Smooth muscle cell (in vitro differentiated cells): Measurements from ENCODE around the gene C1orf21. TPM values are rescaled to one million over a fixed set of nuclear protein-coding genes. Genes with fewer than 3 reads are reported as not detected.
"Not testable (repeated sequence)": the region's sequence is repeated elsewhere in the genome, so short reads cannot be mapped to it uniquely, and the experiment has no call there.

Source experiments
- DNase-seq: peaks from one replicate; lab custom pipeline; 2025; ENCODE audit not compliant: unreplicated experiment; lab: John Stamatoyannopoulos, UW
- H2AFZ ChIP-seq: fragments of 200-600 bp; sonication (generic); 2 replicates; pipeline ENCODE4 v1.6.0; 2016; ENCODE audit warnings: antibody characterized with exemption, low read depth, mild to moderate bottlenecking
- H3F3A ChIP-seq: fragments of 200-600 bp; sonication (generic); 2 replicates; pipeline ENCODE4 v1.6.0; 2017; ENCODE audit warnings: antibody characterized with exemption, low read depth
- H3K27ac ChIP-seq: fragments of 200-600 bp; sonication (generic); 2 replicates; pipeline ENCODE4 v1.5.1; 2016; ENCODE audit warnings: low read depth, mild to moderate bottlenecking
- H3K27me3 ChIP-seq: fragments of 200-600 bp; sonication (generic); 2 replicates; pipeline ENCODE4 v1.6.1; 2016; ENCODE audit warnings: low read depth, mild to moderate bottlenecking
- H3K36me3 ChIP-seq: fragments of 200-600 bp; sonication (generic); 2 replicates; pipeline ENCODE4 v1.5.1; 2016; ENCODE audit warnings: low read depth
- H3K4me1 ChIP-seq: fragments of 200-600 bp; sonication (generic); 2 replicates; pipeline ENCODE4 v1.5.1; 2016; ENCODE audit warnings: low read depth
- H3K4me2 ChIP-seq: fragments of 200-600 bp; sonication (generic); 2 replicates; pipeline ENCODE4 v1.6.0; 2016; ENCODE audit warnings: mild to moderate bottlenecking
- H3K4me3 ChIP-seq: fragments of 200-600 bp; sonication (generic); 2 replicates; pipeline ENCODE4 v1.5.1; 2016; ENCODE audit warnings: mild to moderate bottlenecking
- H3K79me2 ChIP-seq: fragments of 200-600 bp; sonication (generic); 2 replicates; pipeline ENCODE4 v1.6.0; 2016; ENCODE audit warnings: low read depth, mild to moderate bottlenecking
- H3K9ac ChIP-seq: fragments of 200-600 bp; sonication (generic); 2 replicates; pipeline ENCODE4 v1.6.0; 2016; ENCODE audit warnings: low read depth
- H3K9me3 ChIP-seq: fragments of 200-600 bp; sonication (generic); replicated peaks from 2 replicates; pipeline ENCODE4 v1.5.1; 2016; ENCODE audit warnings: low read depth
- H4K20me1 ChIP-seq: fragments of 200-600 bp; sonication (generic); 2 replicates; pipeline ENCODE4 v1.6.0; 2016; ENCODE audit warnings: low read depth
- WGBS: methylation state at CpG from one replicate; pipeline ENCODE4 v1.1.7; 2016; ENCODE audit warnings: low lambda C conversion rate; 5-methylcytosine and 5-hydroxymethylcytosine counted together
- polyA plus RNA-seq: library from polyadenylated mRNA; unstranded; fragments of >200 nt; fragmentation: Nextera tagmentation; extraction: Ambion mirVana; gene quantifications from 2 replicates; pipeline ENCODE4 v1.2.1, GENCODE V29; 2016
- total RNA-seq: library from RNA; depleted of rRNA; stranded (reverse); fragments of >200 nt; gene quantifications from 2 replicates; pipeline ENCODE4 v1.2.3, GENCODE V29; 2014
- TF ChIP-seq, protein P1 (sequence below): fragments of 200-600 bp; sonication (generic); IDR thresholded peaks from 2 replicates; pipeline ENCODE4 v1.5.1; 2017; ENCODE audit warnings: borderline replicate concordance, mild to moderate bottlenecking, antibody characterized with exemption; ENCODE audit not compliant: insufficient read depth, poor library complexity, severe bottlenecking

The C1orf21 gene, protein sequence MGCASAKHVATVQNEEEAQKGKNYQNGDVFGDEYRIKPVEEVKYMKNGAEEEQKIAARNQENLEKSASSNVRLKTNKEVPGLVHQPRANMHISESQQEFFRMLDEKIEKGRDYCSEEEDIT
- 39.4 and 76.8 TPM in 2 replicates for total RNA-seq
- polyA plus RNA-seq: 24.2 and 31.4 TPM in 2 replicates

DNA sequence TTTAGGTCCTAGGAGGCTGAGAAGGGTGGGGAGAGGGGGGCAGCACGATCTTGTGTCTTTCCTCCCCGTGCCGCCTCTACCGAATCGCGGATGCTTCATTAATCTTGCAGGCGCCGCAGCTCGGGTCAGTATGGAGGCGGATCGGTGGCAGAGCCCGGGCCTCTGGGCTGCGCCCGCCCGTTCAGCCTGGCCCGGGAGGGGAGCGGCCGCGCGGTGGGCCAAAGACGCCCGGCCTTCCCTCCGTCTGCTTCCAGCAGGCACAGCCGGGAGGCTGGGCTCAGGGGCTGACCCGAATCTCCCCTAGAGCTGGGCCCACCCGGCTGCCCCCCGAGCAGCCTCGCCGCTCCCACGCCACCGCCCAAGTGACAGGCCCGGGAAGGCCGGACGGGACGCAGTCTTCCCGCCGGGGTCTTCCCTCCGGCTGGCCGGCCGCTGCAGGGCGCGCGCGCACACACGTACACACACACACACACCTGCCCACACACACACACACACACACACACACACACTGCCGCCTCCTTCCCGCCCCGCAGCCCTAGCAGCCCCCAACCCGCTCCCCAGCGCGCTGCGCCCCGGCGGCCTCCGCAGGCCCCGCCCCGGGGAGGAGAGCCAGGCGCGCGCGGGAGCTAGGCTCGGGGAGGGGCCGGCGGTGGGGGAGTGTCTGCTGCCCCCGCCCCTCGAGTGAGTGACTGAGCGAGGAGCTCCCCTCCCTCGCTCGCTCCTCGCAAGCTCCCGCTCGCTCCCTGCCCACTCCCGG is at the start of gene C1orf21:
Gene C1orf21 (plus strand): TSS at position 718 of the 757 bp plus-strand sequence. CDS start 90,481 bp downstream, outside the sequence.
- Histone ChIP-seq H4K20me1 (peaks cover 19% of the 10 kb centered on the region), H2AFZ (peak within 1 kb of the TSS; percentile 87), H3K4me3 (peak within 1 kb of the TSS; percentile 94), H3F3A (peaks cover 4% of the 10 kb centered on the region), H3K79me2 (peaks cover 21% of the 10 kb centered on the region), H3K9me3 (no peaks in the 10 kb centered on the region), H3K9ac (peak within 1 kb of the TSS; percentile 68), H3K4me1 (peaks cover 36% of the 10 kb centered on the region), H3K27me3 (no peaks in the 10 kb centered on the region), H3K27ac (peak within 1 kb of the TSS; percentile 64), H3K36me3 (no peaks in the 10 kb centered on the region), H3K4me2 (peak within 1 kb of the TSS; percentile 97)
- DNase-seq: peak; percentile 77
- TF ChIP-seq, protein P1, sequence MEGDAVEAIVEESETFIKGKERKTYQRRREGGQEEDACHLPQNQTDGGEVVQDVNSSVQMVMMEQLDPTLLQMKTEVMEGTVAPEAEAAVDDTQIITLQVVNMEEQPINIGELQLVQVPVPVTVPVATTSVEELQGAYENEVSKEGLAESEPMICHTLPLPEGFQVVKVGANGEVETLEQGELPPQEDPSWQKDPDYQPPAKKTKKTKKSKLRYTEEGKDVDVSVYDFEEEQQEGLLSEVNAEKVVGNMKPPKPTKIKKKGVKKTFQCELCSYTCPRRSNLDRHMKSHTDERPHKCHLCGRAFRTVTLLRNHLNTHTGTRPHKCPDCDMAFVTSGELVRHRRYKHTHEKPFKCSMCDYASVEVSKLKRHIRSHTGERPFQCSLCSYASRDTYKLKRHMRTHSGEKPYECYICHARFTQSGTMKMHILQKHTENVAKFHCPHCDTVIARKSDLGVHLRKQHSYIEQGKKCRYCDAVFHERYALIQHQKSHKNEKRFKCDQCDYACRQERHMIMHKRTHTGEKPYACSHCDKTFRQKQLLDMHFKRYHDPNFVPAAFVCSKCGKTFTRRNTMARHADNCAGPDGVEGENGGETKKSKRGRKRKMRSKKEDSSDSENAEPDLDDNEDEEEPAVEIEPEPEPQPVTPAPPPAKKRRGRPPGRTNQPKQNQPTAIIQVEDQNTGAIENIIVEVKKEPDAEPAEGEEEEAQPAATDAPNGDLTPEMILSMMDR: no peak
- WGBS: under 1% methylated on average over 35 of the region's 73 CpGs

DNA sequence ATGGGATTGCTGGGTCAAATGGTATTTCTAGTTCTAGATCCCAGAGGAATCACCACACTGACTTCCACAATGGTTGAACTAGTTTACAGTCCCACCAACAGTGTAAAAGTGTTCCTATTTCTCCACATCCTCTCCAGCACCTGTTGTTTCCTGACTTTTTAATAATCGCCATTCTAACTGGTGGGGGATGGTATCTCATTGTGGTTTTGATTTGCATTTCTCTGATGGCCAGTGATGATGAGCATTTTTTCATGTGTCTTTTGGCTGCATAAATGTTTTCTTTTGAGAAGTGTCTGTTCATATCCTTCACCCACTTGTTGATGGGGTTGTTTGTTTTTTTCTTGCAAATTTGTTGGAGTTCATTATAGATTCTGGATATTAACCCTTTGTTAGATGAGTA is 49.0 kb upstream of the C1orf21 start:
- not testable (repeated sequence) for H3K4me1 ChIP-seq, H3K4me3 ChIP-seq, H3K9ac ChIP-seq, H3K79me2 ChIP-seq, DNase-seq, H3K36me3 ChIP-seq, H3F3A ChIP-seq, H2AFZ ChIP-seq, H3K27me3 ChIP-seq, H4K20me1 ChIP-seq, H3K9me3 ChIP-seq, H3K27ac ChIP-seq, H3K4me2 ChIP-seq
- 90% methylated on average over 1 of the region's 1 CpG for WGBS

DNA sequence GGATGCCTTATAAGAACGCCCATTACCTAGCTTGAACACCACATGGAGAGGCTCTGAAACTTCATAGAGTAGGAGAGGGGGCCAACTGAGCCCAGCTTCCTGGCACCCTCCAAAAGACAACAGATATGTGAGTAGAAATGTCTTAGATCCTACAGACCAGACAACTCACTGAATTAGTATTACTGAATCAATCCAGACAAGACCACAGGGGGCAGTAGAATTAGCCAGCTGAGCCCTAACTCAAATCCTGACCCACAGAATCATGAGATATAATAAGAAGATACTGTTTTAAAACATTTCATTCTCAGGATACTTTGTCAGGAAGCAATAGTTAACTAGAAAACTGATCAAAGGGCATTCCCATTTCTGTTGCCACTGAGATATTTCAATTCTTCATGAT is 45.8 kb upstream of the C1orf21 start:
- Histone ChIP-seq H4K20me1 (no peaks in the 10 kb centered on the region), H3K36me3 (no peaks in the 10 kb centered on the region), H3K4me2 (no peak overlapping the region), H2AFZ (no peak overlapping the region), H3K4me1 (no peaks in the 10 kb centered on the region), H3K9me3 (no peaks in the 10 kb centered on the region), H3F3A (no peaks in the 10 kb centered on the region), H3K27me3 (no peaks in the 10 kb centered on the region), H3K4me3 (no peak overlapping the region), H3K79me2 (no peaks in the 10 kb centered on the region), H3K27ac (no peak overlapping the region), H3K9ac (no peak overlapping the region)
- WGBS: 83% methylated on average over 1 of the region's 1 CpG
- no peak for DNase-seq
- TF ChIP-seq, protein P1: no peak

DNA sequence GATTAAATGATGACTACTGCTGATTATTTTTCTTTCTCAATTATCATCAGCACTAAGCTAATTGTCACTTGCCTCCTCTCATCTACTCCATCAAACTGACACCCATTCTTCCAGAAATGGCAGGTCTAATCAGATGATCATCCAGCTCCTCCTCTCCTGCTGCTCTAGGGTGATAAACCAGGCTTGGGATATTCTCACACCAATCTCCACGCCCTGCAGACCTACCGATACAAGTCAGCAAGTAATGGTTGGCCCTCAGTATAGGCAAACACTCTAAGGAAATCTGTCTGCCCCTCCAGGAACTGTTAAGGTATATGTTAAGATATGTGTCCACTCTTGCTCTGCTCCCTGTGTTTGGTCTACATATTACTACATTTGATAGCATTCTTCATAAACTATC is 36.3 kb upstream of the C1orf21 start:
- Histone ChIP-seq H3K27me3 (peaks cover 10% of the 10 kb centered on the region), H3K36me3 (no peaks in the 10 kb centered on the region), H3K4me3 (no peak overlapping the region), H3F3A (no peaks in the 10 kb centered on the region), H3K4me2 (no peak overlapping the region), H3K4me1 (no peaks in the 10 kb centered on the region), H4K20me1 (no peaks in the 10 kb centered on the region), H3K9me3 (no peaks in the 10 kb centered on the region), H3K79me2 (no peaks in the 10 kb centered on the region), H3K27ac (no peak overlapping the region), H3K9ac (no peak overlapping the region), H2AFZ (no peak overlapping the region)
- no peak for DNase-seq
- TF ChIP-seq, protein P1: no peak
- 77% methylated on average over 2 of the region's 2 CpGs for WGBS
